Stimulated activated CD4-positive, alpha-beta T cell treated with anti-CD3 and anti-CD28 coated beads, Interleukin-4, amount 100 ng/mL, for 24 hours (primary cell): ENCODE measurements around the gene SPIN1.

ENCODE experiments used
- DNase-seq: peaks from one replicate; pipeline ENCODE4 v3.0.0-alpha.2; 2020

SPIN1 gene

DNA sequence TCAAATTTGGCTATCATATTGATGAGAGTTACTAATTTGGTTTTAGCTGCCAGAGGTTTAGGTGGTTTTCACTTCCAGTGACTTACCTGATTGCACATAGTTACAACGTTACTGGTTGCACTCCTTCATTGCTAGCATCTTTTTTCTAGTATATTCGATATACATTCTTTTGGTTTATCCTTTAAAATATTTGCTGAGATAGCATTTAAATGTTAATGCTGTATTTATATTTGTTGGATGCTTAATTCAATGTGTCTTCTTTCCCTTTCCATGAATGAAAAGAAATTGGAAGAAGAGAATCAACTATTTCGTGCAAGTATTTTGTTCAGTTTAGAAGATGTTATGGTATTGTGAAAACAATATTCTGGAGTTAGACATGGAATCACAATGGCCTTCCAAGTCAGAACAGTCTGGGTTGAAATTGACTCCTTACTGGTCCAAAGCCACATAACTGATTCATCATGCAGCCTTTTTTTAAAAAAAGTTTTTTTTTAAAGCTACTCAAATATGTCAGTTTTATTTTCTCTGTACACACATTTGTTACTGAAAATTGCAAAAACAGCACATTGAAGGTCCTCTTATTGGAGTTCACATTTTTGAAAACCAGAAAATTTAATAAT lies 2.2 kb downstream of the SPIN1 start:
- DNase-seq, result no peak

DNA sequence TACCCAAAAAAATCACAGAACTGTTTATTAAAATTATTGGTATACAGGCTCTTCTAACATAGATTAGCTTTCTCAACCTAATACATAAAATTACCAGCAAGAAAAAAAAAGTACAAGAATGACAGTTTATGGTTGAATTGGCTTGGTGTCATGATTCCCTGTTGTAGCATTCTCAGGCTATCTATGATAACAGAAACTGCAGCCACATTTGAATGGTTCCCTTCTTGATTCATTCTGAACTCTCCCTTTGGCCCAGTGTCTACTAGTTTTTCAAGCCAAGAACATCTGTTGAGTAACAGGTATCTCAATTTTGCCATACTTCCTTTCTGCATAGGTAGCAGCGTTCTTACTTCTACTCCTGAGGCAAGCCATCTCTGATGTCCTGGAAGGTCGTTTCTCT lies 3.0 kb downstream of the SPIN1 start:
- no peak for DNase-seq

DNA sequence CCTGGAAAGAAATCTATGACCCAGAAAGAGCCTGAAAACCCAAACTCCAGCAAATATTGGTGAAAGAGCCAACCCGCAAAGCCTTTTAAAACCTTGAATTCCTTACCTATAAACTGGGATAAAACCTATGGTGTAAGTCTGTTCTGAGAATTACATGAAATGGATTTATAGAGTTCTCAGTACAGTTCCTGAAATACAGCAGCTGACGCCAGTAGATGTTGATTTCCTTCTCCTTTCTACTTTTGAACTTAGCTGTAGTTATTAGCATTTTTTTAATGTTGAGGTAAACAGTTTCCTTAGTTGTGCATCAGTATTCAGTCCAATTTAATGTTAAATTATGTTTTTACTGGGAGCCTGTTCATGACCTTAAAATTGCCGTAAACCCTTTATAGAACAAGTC lies 3.7 kb downstream of the SPIN1 start:
- no peak for DNase-seq

DNA sequence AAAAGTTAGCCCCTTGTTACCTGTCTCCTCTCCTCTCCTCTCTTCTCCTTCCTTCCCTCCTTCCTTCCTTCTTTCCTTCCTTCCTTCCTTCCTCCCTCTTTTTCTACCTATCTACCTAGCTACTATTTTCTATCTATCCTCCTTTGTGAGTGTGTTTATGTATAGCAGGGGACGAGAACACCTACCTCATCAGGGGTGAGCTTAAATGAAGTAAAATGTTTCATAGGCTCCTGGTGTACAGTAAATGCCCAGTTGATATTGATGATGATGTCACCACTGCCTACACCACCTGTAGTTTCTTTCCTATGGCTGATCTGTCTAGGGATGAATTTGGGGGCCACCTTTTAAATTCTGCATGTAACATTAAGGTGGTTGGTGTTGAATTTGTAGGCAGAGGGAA lies 4.3 kb downstream of the SPIN1 start:
- no peak for DNase-seq

DNA sequence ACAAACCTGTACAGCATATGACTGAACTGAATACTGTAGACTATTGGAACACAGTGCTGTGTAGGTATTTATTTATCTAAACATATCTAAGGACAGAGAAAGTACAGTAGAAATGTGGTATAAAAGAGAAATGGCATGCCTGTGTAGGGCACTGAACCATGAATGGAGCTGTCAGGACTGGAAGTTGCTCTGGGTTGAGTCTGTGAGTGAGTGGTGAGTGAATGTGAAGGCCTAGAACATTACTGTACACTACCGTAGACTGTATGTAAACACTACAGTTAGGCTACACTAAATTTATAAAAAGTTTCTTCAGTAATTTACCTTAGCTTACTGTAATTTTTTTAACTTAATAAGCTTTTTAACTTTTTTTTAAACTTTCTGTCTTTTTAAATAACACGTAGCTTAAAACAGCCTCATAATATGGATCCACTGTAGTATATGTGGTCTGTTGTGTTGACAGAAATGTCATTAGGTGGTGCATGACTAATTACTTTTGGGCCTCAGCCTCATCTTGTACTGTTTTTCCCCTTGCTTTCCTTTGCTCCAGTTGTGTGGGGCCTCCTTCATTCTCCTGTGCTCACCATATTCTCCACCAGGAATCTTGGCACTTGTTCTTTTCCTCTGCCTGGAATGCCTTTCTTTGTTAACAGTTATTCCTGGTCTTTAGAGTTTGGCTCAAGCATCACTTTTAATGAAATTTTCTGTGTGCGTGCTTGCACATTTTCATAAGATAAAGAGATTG lies 8.8 kb downstream of the SPIN1 start:
- DNase-seq, result no peak

DNA sequence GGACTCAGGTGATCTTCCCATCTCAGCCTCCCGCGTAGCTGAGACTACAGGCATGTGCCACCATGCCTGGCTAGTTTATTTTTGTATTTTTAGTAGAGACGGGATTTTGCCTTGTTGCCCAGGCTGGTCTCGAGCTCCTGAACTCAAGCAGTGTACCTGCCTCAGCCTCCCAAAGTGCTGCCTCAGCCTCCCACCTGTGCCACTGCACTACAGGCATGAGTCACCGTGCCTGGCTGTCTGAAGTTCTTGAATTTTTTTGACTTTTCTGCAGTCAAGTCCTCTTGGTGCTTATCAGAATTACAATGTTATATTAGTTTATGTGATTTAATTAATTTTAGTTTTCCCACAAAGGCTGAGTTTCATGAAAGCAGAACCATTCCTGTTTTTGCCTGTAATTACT lies 9.8 kb downstream of the SPIN1 start:
- DNase-seq, result no peak

DNA sequence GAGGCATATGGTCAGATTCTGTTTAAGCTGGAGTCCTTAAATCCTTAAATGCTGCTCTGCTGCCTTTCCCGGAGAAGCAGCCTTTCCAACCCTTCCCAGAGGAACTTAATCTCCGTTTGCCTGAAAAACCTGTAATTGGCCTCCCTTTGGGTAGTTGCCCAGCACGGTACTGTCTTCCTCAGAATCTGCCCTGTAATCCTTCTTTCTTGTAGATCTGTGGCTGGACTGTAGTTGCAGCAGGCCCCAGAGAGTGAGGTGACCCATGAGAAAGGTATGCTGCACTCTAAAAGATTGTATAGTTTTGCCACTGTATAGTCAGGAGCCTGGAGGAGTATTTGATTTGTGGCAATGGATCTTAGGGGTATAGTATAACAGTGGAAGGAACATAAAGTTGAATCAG lies 11.7 kb downstream of the SPIN1 start:
- DNase-seq, result no peak

DNA sequence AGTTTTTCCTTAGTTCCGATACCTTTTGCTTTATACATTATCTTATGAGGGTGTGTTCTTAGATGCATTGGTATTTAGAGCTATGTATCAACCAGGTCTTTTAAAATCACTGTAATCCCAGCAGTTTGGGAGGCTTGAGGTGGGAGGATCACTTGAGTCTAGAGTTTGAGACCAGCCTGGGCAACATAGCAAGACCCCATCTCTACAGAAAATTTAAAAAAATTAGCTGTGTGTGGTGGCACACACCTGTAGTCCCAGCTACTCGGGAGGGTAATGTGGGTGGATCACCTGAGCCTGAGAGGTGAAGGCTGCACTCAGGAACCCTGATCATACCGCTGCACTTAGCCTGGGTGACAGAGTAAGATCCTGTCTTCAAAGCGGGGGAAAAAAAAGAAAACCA lies 15.1 kb downstream of the SPIN1 start:
- DNase-seq, result no peak

DNA sequence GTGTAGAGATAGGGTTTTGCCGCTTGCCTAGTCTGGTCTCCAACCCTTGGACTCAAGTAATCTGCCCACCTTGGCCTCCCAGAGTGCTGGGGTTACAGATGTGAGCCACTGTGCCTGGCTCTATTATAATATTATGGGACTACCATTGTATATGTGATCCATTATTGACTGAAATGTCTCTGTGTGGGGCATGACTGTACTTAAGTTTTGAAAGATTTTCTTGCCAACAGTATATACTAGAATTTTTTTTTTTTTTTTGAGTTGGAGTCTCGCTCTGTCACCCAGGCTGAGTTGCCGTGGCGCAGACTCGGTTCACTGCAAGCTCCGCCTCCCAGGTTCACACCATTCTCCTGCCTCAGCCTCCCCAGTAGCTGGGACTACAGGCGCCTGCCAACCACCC lies 17.8 kb downstream of the SPIN1 start:
- no peak for DNase-seq

DNA sequence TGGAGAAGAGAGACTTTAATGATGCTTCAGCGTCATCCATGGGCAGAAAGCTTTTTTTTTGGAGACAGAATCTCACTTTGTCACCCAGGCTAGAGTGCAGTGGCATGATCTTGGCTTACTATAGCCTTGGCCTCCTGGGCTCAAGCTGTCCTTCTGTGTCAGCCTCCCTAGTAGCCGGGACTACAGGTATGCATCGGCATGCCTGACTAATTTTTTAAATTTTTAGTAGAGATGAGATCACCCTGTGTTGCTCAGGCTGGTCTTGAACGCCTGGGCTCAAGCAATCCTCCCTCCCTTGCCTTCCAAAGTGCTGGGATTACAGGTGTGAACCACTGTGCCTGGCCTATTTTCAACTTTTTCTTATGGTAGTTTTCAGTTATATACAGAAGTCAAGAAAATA lies 23.2 kb downstream of the SPIN1 start:
- no peak for DNase-seq

DNA sequence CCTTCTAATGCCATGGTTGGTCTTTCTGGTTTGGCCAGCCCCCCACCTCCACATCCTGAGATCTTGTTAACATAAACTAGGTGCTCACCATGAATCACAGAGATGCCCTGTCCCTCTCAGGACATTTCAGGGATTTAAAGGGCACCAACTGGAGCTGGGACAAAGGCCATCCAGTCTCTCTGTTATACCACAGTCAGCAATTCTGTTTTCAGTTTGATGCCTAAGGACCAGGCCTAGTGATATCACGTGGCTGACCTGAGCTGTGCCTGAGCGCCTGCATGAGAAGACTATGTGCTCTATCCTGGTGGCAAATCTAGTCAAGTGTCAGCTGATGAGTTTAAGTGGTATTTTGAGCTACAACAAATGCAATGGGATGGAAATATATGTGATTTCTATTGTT lies 26.1 kb downstream of the SPIN1 start:
- no peak for DNase-seq

DNA sequence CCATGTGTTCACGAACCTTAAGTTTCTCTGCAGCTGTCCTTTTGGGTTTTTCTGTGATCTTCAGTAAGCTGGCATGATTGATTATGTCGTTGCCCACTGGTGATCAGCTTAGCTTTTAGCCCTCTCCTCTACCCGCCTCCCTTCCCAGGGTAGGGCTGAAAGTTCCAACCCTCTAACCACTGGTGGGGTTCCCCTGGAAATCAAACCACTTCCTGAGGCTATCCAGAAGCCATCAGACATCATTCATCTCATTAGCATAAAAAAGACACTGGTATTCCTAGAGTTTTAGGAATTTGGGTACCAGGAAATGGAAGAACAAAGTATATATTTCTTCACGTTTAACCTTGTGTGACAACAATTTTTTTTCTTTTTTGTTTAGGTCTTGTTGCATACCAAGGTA lies 29.8 kb downstream of the SPIN1 start:
- DNase-seq, result no peak

DNA sequence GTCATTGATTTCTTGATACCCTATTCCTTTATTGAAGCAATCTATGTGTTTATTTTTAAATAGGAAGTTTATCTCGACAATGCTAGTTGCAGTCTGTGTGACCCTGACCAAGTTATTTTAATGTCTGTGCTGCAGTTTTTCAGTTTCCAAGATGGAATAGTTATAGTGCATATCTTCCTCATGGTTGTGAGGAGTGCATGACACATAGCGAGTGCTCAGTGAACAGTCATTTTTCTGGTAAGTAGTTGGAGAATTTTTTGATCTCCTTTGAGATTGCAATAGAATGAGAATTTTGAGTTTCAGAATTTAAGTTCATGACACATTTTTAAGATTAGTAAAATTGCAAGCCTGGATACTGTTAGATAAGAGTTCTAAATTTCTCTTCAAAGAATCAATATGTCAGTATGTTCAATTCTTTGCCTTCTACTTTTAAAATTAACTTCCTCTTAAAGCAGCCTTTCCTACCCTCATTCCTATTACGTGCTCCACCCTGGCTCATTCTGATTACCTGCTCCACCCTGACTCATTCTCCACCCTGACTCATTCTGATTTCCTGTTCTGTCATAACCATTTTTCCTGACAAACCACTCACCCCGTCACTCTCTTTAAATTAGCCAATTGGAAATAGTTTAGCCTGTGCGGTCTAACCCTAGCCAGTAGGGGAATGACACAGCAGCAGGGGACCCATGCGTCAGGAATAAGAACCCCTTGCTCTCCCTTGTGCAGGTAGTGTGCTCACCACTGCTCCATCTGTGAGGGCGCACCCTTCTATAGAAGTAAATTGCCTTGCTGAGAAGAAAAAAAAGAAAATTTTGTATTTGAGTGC lies 30.7 kb downstream of the SPIN1 start:
- DNase-seq, result peak; percentile 36

DNA sequence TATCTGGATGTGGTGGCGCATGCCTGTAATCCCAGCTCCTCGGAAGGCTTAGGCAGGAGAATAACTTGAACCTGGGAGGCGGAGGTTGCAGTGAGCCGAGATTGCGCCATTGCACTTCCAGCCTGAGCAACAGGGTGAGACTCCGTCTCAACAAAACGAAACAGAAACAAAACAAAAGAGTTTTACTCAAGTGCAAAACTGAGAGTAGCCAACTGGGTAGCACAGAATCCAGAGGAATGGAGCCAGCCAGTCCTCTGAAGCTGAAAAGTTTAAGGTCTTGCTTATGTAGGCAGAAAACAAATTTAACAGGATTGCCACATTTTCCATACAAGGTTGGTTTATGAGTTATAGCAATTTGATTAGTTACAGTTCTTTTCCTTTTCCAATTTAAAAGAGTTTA lies 32.0 kb downstream of the SPIN1 start:
- DNase-seq, result no peak

DNA sequence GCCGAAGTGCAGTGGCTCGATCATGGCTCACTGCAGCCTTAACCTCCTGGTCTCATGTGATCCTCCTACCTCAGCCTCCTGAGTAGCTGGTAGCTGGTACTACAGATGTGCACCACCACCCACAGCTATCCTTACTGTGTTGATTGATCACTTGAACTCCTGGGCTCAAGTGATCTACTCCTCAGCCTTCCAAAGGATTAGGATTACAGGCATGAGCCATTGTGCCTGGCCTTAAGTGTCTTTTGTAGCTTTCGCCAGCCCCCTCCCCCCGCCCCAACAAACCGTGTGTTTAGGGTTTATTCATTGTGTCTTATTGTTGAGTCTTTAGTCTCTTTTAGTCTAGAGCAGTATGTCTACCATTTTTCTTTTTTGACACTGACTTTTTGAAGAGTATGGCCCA lies 33.1 kb downstream of the SPIN1 start:
- DNase-seq, result no peak

DNA sequence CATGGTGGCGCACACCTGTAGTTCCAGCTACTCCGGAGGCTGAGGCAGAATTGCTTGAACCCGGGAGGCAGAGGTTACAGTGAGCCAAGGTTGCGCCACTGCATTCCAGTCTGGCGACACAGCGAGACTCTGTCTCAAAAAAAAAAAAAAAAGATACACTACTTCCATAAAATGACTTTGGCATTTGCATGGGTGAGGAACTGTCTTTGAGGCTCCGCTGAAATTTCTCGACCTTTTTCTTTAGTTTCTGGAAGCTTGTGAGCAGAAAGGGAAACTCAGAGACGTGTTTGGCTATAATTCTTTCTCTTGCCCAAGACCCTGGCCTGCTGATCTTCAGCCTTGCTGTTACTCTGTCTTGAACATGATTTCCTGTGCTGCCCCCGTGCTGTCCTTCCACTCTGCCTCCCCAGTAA lies 37.3 kb downstream of the SPIN1 start:
- no peak for DNase-seq

DNA sequence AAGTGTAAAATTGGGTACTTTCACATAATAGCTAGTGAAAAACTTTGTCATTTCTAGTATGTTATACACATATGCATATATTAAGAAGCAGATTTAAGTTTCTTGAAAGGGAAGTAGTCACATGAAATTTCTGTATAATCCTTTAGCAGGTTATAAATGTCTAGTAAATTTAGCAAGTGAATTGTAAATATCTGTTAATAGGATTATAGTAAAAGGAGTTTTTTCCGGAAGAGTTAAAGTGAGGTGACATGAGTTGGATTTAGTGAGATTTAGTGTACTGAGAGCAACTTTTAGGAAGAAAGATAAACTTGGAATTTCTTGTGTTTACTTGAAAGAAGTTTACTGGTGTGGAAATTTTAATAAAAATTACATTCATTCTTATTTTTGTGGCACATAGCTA lies 38.4 kb downstream of the SPIN1 start:
- DNase-seq, result no peak

DNA sequence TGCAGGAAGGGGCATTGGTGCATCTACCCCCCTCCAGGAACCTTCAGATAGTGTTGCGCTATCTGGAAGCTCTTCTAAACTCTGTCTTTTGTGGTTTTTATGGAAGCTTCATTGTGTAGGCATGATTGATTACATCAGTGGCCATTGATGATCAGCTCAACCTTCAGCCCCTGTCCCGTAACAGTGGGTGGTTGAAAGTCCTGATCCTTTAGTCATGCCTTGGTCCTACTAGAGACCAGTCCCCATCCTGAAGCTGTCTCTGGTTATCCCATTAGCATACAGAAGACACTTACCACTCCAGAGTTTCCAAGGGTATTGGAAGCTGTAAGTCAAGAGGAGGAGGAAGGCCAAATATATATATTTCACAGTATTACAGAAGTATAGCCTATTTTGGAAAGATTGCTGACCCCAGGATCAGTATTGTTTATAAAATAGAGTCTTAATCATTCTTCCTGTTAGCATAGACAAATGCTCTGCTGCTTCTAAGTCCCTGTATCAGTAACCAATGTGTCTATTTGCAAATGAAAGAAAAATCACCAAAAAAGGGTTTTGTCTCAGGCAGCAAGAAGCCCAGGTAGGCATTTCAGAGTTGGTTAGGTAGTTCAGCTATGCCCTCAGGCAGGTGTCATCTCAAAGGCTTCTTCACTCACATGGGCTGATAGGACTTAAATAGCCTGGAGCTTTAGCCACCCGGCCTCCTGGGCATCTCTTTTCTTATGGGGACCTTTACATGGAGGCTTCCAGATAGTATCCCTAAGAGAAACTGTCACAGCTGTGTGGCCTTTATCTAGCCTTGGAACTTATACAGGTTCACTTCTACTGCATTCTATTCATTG lies 41.6 kb downstream of the SPIN1 start:
- DNase-seq, result no peak

DNA sequence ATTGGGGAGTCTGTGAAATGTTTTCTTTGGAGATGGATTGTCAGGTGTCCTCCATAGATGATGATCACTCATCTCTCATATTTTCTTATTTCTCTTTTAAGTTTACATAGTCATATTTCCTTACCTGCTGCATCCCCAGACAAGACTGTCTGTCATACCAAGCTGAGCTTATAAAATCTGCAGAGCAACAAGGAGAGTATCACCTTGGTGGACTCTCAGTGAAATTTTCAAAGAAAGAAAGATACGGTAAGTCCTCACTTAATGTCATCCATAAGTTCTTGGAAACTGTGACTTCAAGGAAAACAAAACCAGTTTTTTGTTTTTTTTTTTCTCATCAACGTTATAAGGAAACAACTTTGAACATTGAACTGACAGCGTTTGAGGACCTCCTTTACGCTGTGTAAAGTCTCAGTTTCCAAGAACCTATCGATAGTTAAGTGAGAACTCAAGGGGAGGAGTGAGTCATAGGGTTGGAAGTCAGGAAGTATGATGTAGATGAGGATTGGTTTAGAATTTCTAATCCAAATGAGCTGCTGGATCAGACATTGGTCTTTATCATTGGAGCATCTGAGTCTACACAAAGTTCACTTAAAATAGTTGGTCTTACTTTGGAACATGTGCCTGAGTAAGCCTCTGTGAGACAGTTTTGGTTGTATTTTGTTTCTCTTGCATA lies 45.5 kb downstream of the SPIN1 start:
- DNase-seq, result no peak

DNA sequence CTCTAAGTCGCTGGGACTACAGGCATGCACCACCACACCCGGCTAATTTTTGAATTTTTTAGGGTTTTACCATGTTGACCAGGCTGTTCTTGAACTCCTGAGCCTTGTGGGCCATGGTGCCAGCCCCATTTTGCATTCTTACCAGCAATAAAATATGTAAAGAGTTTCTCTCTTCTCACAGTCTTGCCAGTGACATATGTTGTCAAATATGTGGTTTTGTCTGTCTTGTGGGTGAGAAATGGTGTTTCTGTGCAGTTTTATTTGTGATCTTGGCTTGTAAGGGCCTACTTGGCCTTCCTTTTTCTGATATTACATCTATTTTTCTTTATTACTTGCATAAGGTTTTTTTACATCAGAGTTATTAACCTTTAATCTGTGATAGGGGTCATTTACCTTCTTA lies 47.1 kb downstream of the SPIN1 start:
- DNase-seq, result no peak

DNA sequence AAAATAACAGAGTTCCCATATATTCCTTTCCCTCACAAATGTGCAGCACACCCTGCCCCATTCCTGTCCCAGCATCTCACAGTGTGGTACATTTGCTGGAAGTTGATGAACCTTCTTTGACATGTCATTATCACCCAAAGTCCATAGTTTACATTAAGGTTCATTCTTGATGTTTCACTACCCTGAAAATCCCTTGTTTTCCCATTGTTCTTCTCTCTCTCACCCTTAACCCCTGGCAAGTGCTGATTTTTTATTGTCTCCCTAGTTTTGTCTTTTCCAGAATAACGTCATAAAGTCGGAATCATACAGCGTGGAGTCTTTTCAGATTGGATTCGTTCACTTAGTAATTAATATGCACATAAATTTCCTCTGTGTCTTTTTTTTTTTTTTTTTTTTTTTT lies 48.1 kb downstream of the SPIN1 start:
- DNase-seq, result no peak
